HepG2 (cell line): Measurements from ENCODE around the gene VPS25. TPM values are rescaled to one million over a fixed set of nuclear protein-coding genes. Genes with fewer than 3 reads are reported as not detected.
A peak's percentile ranks its signal among the peaks of the same experiment; 100 is the strongest.

ENCODE experiments used
- ARNTL ChIP-seq: sonication (generic); formaldehyde crosslinking; IDR thresholded peaks from 2 replicates; pipeline ENCODE4 v1.4.0; 2020; ENCODE audit warnings: mild to moderate bottlenecking, missing genetic modification reagents
- ATF5 ChIP-seq: sonication (generic); formaldehyde crosslinking; IDR thresholded peaks from 2 replicates; pipeline ENCODE4 v1.4.0; 2020; ENCODE audit warnings: mild to moderate bottlenecking, low read depth, missing genetic modification reagents
- ATRX ChIP-seq: sonication (generic); formaldehyde crosslinking; IDR thresholded peaks from 2 replicates; pipeline ENCODE4 v1.4.0; 2020; ENCODE audit warnings: missing genetic modification reagents, borderline replicate concordance
- CBFB ChIP-seq: sonication (generic); formaldehyde crosslinking; IDR thresholded peaks from 2 replicates; pipeline ENCODE4 v1.4.0; 2020; ENCODE audit warnings: missing genetic modification reagents
- CHD2 ChIP-seq: IDR thresholded peaks from 2 replicates; pipeline ENCODE4 v1.6.1; 2011; ENCODE audit warnings: low read depth, low read length, improper control_type of control experiment
- EZH2 ChIP-seq: conservative IDR thresholded peaks from 2 replicates; pipeline ENCODE4 v1.6.1; 2012; ENCODE audit warnings: mild to moderate bottlenecking, low read depth, low read length, moderate library complexity
- GABPB1 ChIP-seq: IDR thresholded peaks from 2 replicates; pipeline ENCODE4 v1.6.1; 2016; ENCODE audit warnings: mild to moderate bottlenecking, missing genetic modification reagents, moderate library complexity, missing compliant biosample characterization
- HES4 ChIP-seq: sonication (generic); formaldehyde crosslinking; IDR thresholded peaks from 2 replicates; pipeline ENCODE4 v1.9.0; 2021; ENCODE audit warnings: mild to moderate bottlenecking, missing genetic modification reagents, borderline replicate concordance
- MED13 ChIP-seq: sonication (generic); formaldehyde crosslinking; IDR thresholded peaks from 2 replicates; pipeline ENCODE4 v1.5.0; 2020; ENCODE audit warnings: missing genetic modification reagents
- NFE2L1 ChIP-seq: sonication (generic); formaldehyde crosslinking; IDR thresholded peaks from 2 replicates; pipeline ENCODE4 v1.4.0; 2020; ENCODE audit warnings: missing genetic modification reagents, mild to moderate bottlenecking, borderline replicate concordance
- PLRG1 ChIP-seq: fragments of 450-650 bp; conservative IDR thresholded peaks from 2 replicates; pipeline ENCODE4 v1.6.1; 2016
- REL ChIP-seq: sonication (generic); formaldehyde crosslinking; conservative IDR thresholded peaks from 2 replicates; pipeline ENCODE4 v1.8.0; 2022; ENCODE audit warnings: mild to moderate bottlenecking, missing genetic modification reagents, moderate library complexity
- SKI ChIP-seq: fragments of 450-650 bp; IDR thresholded peaks from one replicate; pipeline ENCODE4 v1.6.1; 2018; ENCODE audit warnings: mild to moderate bottlenecking; ENCODE audit not compliant: partially characterized antibody
- TRIM24 ChIP-seq: sonication (generic); formaldehyde crosslinking; IDR thresholded peaks from 2 replicates; pipeline ENCODE4 v1.8.0; 2022; ENCODE audit warnings: mild to moderate bottlenecking, missing genetic modification reagents
- UBTF ChIP-seq: sonication (generic); formaldehyde crosslinking; IDR thresholded peaks from 2 replicates; pipeline ENCODE4 v1.4.0; 2020; ENCODE audit warnings: mild to moderate bottlenecking, missing genetic modification reagents
- WIZ ChIP-seq: sonication (generic); formaldehyde crosslinking; IDR thresholded peaks from 2 replicates; pipeline ENCODE4 v1.5.1; 2020; ENCODE audit warnings: mild to moderate bottlenecking, missing genetic modification reagents
- ZNF207 ChIP-seq: fragments of 450-650 bp; IDR thresholded peaks from 2 replicates; pipeline ENCODE4 v1.6.1; 2016; ENCODE audit warnings: antibody characterized with exemption, borderline replicate concordance
- ZNF234 ChIP-seq: sonication (generic); formaldehyde crosslinking; conservative IDR thresholded peaks from 2 replicates; pipeline ENCODE4 v1.5.1; 2020; ENCODE audit warnings: mild to moderate bottlenecking, missing genetic modification reagents
- ZNF3 ChIP-seq: IDR thresholded peaks from 2 replicates; pipeline ENCODE4 v1.7.0; 2017; ENCODE audit warnings: inconsistent platforms
- ZNF329 ChIP-seq: sonication (generic); formaldehyde crosslinking; IDR thresholded peaks from 2 replicates; pipeline ENCODE4 v1.9.0; 2021; ENCODE audit warnings: low read depth, mild to moderate bottlenecking, missing genetic modification reagents
- ZNF670 ChIP-seq: sonication (generic); formaldehyde crosslinking; IDR thresholded peaks from 2 replicates; pipeline ENCODE4 v1.8.0; 2022; ENCODE audit warnings: mild to moderate bottlenecking, missing genetic modification reagents, borderline replicate concordance
- ZNF746 ChIP-seq: sonication (generic); formaldehyde crosslinking; IDR thresholded peaks from 2 replicates; pipeline ENCODE4 v1.8.0; 2022; ENCODE audit warnings: mild to moderate bottlenecking, missing genetic modification reagents
- ZNF784 ChIP-seq: sonication (generic); formaldehyde crosslinking; IDR thresholded peaks from 2 replicates; pipeline ENCODE4 v1.5.1; 2020; ENCODE audit warnings: missing genetic modification reagents, mild to moderate bottlenecking, borderline replicate concordance
- ZSCAN9 ChIP-seq: IDR thresholded peaks from 2 replicates; pipeline ENCODE4 v1.6.1; 2016; ENCODE audit warnings: borderline replicate concordance
- polyA plus RNA-seq, 8 experiments: library from polyadenylated mRNA; depleted of rRNA in 3 of 8; stranded (reverse) in 7 of 8; unstranded in 1 of 8; fragments of >200 nt; fragmentation: Illumina TruSeq in 4 of 8; extraction: Trizol in 4 of 8; gene quantifications; 2 replicates each; pipeline versions ENCODE4 v1.2.1 to v1.2.3, GENCODE V29; 2011 to 2016; ENCODE audit warnings: low read depth in 4 of 8, missing spikeins in 1 of 8, mixed read lengths in 1 of 8; ENCODE audit not compliant: insufficient read depth in 1 of 8
- total RNA-seq, 5 experiments: library from RNA; depleted of rRNA; stranded (reverse); fragments of >200 nt; fragmentation: Illumina TruSeq; extraction: Trizol; gene quantifications; 2 replicates each; pipeline ENCODE4 v1.2.3, GENCODE V29; 2016; ENCODE audit warnings: low read depth in 1 of 5

Gene VPS25
- total and polyA plus RNA-seq, 2 of the 13 experiments (the other 11 are each of a cell fraction or from before 2014, with no cell fraction given) = 161 to 249 TPM

GRCh38 chr17:42798383-42799380, 25.4 kb downstream of the VPS25 start, which contains the start of the genes CNTD1 and COA3 (continued):
- TF ChIP-seq CHD2 (peak; percentile 60), ZNF3 (CRISPR knock-in tag) (peak; percentile 83; the same call in 1 of the 2 replicates), NFE2L1 (CRISPR knock-in tag) (peak; percentile 89; the same call in 1 of the 2 replicates), ZNF207 (no peak), ZNF329 (CRISPR knock-in tag) (peak; percentile 83; the same call in 1 of the 2 replicates), UBTF (CRISPR knock-in tag) (peak; percentile 87), REL (CRISPR knock-in tag) (peak; percentile 81; the same call in 1 of the 2 replicates), ZNF746 (CRISPR knock-in tag) (no peak), ATRX (CRISPR knock-in tag) (no peak), ARNTL (CRISPR knock-in tag) (peak; percentile 35; the same call in 1 of the 2 replicates), EZH2 (no peak), ZNF784 (CRISPR knock-in tag) (peak; percentile 95; the same call in 1 of the 2 replicates), MED13 (CRISPR knock-in tag) (no peak; the same call in 1 of the 2 replicates), CBFB (CRISPR knock-in tag) (peak; percentile 84), ZNF234 (CRISPR knock-in tag) (no peak), GABPB1 (peak; percentile 93), ATF5 (CRISPR knock-in tag) (0 out of 2 replicates have a peak, but pooled peaks have one; percentile 28), ZNF670 (CRISPR knock-in tag) (no peak), WIZ (CRISPR knock-in tag) (no peak), PLRG1 (no peak), TRIM24 (CRISPR knock-in tag) (no peak), HES4 (peak; percentile 44; the same call in 1 of the 2 replicates), ZSCAN9 (CRISPR knock-in tag) (peak; percentile 93; the same call in 1 of the 2 replicates), SKI (peak; percentile 28)
